CD4-positive, alpha-beta T cell (primary cell): ENCODE measurements around the gene TVP23A. TPM values are rescaled to one million over a fixed set of nuclear protein-coding genes. Genes with fewer than 3 reads are reported as not detected.

Experiments used
- ATAC-seq: fragments of 200-7000 bp; cut with Tn5 transposase; one replicate; pipeline ENCODE4 v1.10.0; 2022; ENCODE audit warnings: mild to moderate bottlenecking; ENCODE audit not compliant: poor library complexity
- CTCF ChIA-PET: fragments of 350-600 bp; sonication (Branson Sonifier 250); formaldehyde crosslinking; loops from one replicate; lab custom pipeline; 2021; ENCODE audit warnings: antibody characterized with exemption, inconsistent platforms; lab: Charles Lee
- POLR2A ChIA-PET: fragments of 350-600 bp; sonication (Branson Sonifier 250); formaldehyde crosslinking; loops from one replicate; lab custom pipeline; 2021; ENCODE audit warnings: antibody characterized with exemption, inconsistent platforms; lab: Charles Lee
- DNase-seq, 14 experiments: peaks; one replicate each; pipeline ENCODE4 v3.0.0-alpha.2; 2013 to 2020; ENCODE audit warnings: mixed read lengths in 2 of 14
- H3K27ac ChIP-seq, 2 donors: one replicate each; pipeline versions ENCODE4 v1.5.1 to v1.7.0; 2013; ENCODE audit warnings: low read length in 2 of 2, low read depth in 1 of 2, mild to moderate bottlenecking in 1 of 2
- H3K27me3 ChIP-seq, 2 experiments: 1 replicate in 1 of 2; 2 replicates in 1 of 2; pipeline versions ENCODE4 v1.6.1 to v1.7.0; 2013; ENCODE audit warnings: low read length in 2 of 2, control low read depth in 1 of 2, mild to moderate bottlenecking in 1 of 2, moderate library complexity in 1 of 2; ENCODE audit not compliant: insufficient read depth in 2 of 2, control insufficient read depth in 1 of 2
- H3K36me3 ChIP-seq: one replicate; pipeline ENCODE4 v1.6.1; 2013; ENCODE audit warnings: low read length, control low read depth; ENCODE audit not compliant: insufficient read depth
- H3K4me1 ChIP-seq: one replicate; pipeline ENCODE4 v1.6.1; 2013; ENCODE audit warnings: low read length, control low read depth; ENCODE audit not compliant: insufficient read depth
- H3K4me3 ChIP-seq: one replicate; pipeline ENCODE4 v1.5.1; 2013; ENCODE audit warnings: mild to moderate bottlenecking, low read length, moderate library complexity
- H3K9me3 ChIP-seq, 2 experiments: 1 replicate in 1 of 2; 2 replicates in 1 of 2; pipeline versions ENCODE4 v1.6.1 to v1.7.0; 2013; ENCODE audit warnings: low read length in 2 of 2, mild to moderate bottlenecking in 2 of 2, control low read depth in 1 of 2, moderate library complexity in 1 of 2; ENCODE audit not compliant: control insufficient read depth in 1 of 2, insufficient read depth in 1 of 2
- H3K27ac Mint-ChIP-seq: one replicate; pipeline ENCODE4 v1.8.0; 2020; ENCODE audit warnings: mixed read lengths
- H3K27me3 Mint-ChIP-seq: one replicate; pipeline ENCODE4 v1.8.0; 2021; ENCODE audit warnings: mixed read lengths
- H3K36me3 Mint-ChIP-seq: one replicate; pipeline ENCODE4 v1.8.0; 2021; ENCODE audit warnings: low read depth, mixed read lengths
- H3K4me1 Mint-ChIP-seq: one replicate; pipeline ENCODE4 v1.8.0; 2021; ENCODE audit warnings: low read depth, mixed read lengths
- H3K4me3 Mint-ChIP-seq: one replicate; pipeline ENCODE4 v1.8.0; 2020; ENCODE audit warnings: mild to moderate bottlenecking, mixed read lengths
- H3K9me3 Mint-ChIP-seq: one replicate; pipeline ENCODE4 v1.8.0; 2020; ENCODE audit warnings: mixed read lengths
- intact Hi-C, 2 experiments: fragments of 100-400 bp; cut with DNase I in 1 of 2; cut with micrococcal nuclease in 1 of 2; formaldehyde crosslinking; loops; one replicate each; pipeline versions ENCODE4 v1.15.1 to v1.9.0; 2023 to 2025; cut with DNase I, micrococcal nuclease
- total RNA-seq, 174 experiments: library from RNA in 2 of 174; stranded (reverse) in 2 of 174; gene quantifications; one replicate each; pipeline ENCODE4 v1.2.3 and lab custom pipeline; 2021 to 2026
- TF ChIP-seq, protein P1 (sequence below): fragments of 200-600 bp; IDR thresholded peaks from one replicate; pipeline ENCODE4 v1.8.0; 2022; ENCODE audit warnings: antibody characterized with exemption, mild to moderate bottlenecking

TVP23A gene
- total RNA-seq, 2 experiments from 2014 or later: not detected

DNA sequence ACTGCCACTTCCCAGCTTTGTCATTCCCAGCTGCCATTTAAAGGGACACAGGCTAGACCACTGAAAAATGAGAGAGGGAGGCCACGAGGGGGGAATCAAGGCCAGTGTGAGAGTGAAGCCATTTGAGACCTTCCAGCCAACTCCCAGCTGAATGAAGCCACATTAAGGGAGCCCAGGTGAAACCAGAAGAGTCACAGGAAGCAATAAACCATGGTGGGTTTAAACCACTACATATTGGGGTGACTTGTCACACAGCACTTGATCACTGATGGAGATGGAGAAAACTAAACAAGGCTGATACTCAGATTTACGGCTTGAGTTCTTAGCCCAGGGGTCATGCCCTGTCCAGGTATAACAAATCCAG, 77.8 kb downstream of the TVP23A start:
- ATAC-seq (no peak), DNase-seq (no peak)
- Histone ChIP-seq H3K9me3 (no peaks in the 10 kb centered on the region), H3K4me3 (no peak overlapping the region), H3K4me1 (peaks cover 36% of the 10 kb centered on the region), H3K36me3 (no peaks in the 10 kb centered on the region), H3K27me3 (no peaks in the 10 kb centered on the region), H3K27ac (no peak overlapping the region)
- TF ChIP-seq, protein P1, sequence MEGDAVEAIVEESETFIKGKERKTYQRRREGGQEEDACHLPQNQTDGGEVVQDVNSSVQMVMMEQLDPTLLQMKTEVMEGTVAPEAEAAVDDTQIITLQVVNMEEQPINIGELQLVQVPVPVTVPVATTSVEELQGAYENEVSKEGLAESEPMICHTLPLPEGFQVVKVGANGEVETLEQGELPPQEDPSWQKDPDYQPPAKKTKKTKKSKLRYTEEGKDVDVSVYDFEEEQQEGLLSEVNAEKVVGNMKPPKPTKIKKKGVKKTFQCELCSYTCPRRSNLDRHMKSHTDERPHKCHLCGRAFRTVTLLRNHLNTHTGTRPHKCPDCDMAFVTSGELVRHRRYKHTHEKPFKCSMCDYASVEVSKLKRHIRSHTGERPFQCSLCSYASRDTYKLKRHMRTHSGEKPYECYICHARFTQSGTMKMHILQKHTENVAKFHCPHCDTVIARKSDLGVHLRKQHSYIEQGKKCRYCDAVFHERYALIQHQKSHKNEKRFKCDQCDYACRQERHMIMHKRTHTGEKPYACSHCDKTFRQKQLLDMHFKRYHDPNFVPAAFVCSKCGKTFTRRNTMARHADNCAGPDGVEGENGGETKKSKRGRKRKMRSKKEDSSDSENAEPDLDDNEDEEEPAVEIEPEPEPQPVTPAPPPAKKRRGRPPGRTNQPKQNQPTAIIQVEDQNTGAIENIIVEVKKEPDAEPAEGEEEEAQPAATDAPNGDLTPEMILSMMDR: no peak
- ChIA-PET CTCF (no interaction called here), POLR2A (interaction anchor here (0.6 kb wide), 1 partner anchor 432 kb away, joined by 3 read pairs; no protein-coding TSS in a partner anchor)
- Mint-ChIP-seq H3K4me3 (no peak overlapping the region), H3K27ac (no peak overlapping the region), H3K4me1 (peaks cover 31% of the 10 kb centered on the region), H3K36me3 (peaks cover 18% of the 10 kb centered on the region), H3K9me3 (no peaks in the 10 kb centered on the region), H3K27me3 (no peaks in the 10 kb centered on the region)
- intact Hi-C loops: loop anchor here (2.0 to 10.0 kb wide), 5 partner anchors 204 to 1946 kb away; partner anchors contain the start of genes ATF7IP2 (in 1 of the 2), CARHSP1 (in 1 of the 2), CLEC16A (in 1 of the 2) and DEXI (in 1 of the 2)

DNA sequence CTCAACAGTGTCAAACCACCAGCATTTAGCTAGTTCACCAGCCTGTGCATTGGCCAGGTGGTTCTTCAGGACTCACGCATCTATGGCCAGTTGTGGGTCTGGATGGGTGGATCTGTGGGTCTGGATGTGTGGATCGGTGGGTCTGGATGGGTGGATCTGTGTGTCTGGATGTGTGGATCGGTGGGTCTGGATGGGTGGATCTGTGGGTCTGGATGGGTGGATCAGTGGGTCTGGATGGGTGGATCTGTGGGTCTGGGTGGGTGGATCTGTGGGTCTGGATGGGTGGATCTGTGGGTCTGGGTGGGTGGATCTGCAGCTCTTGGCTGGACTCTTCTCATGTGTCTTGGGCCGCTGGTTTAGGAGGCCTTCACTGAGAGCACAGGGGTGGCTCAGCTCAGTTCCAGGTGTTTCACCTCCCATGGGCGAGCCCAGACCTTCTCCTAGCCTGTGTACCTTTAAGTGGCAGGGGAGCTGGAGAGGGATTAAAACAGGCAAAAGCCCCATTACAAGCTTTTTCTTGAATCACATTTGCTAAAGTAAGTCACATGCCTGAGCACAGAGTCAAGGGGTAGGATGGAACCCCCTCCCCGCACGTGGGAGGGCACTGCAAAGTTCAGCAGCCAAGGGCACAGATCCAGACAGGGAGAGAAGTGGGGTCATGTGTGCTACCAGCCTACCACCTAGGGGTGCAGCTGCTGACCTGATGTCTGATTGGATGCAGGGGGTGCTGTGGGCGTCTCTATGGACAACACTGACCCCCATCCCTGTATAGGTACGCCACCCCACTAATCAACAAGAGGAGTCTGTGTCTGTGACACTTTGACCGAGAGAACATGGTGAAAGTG, 78.4 kb downstream of the TVP23A start:
- Histone ChIP-seq H3K27me3 (no peaks in the 10 kb centered on the region), H3K36me3 (no peaks in the 10 kb centered on the region), H3K4me1 (peaks cover 33% of the 10 kb centered on the region), H3K27ac (no peak overlapping the region), H3K9me3 (no peaks in the 10 kb centered on the region), H3K4me3 (no peak overlapping the region)
- Mint-ChIP-seq H3K27me3 (no peaks in the 10 kb centered on the region), H3K4me1 (peaks cover 25% of the 10 kb centered on the region), H3K9me3 (no peaks in the 10 kb centered on the region), H3K4me3 (no peak overlapping the region), H3K36me3 (peaks cover 12% of the 10 kb centered on the region), H3K27ac (no peak overlapping the region)
- ATAC-seq: no peak
- POLR2A ChIA-PET: interaction anchor here (0.6 kb wide), 1 partner anchor 432 kb away, joined by 3 read pairs; no protein-coding TSS in a partner anchor
- CTCF ChIA-PET: no interaction called here
- intact Hi-C loops: loop anchor here (2.0 to 10.0 kb wide), 5 partner anchors 205 to 1945 kb away; partner anchors contain the start of genes ATF7IP2 (in 1 of the 2), CARHSP1 (in 1 of the 2), CLEC16A (in 1 of the 2) and DEXI (in 1 of the 2)
- TF ChIP-seq, protein P1: no peak
- no peak for DNase-seq

DNA sequence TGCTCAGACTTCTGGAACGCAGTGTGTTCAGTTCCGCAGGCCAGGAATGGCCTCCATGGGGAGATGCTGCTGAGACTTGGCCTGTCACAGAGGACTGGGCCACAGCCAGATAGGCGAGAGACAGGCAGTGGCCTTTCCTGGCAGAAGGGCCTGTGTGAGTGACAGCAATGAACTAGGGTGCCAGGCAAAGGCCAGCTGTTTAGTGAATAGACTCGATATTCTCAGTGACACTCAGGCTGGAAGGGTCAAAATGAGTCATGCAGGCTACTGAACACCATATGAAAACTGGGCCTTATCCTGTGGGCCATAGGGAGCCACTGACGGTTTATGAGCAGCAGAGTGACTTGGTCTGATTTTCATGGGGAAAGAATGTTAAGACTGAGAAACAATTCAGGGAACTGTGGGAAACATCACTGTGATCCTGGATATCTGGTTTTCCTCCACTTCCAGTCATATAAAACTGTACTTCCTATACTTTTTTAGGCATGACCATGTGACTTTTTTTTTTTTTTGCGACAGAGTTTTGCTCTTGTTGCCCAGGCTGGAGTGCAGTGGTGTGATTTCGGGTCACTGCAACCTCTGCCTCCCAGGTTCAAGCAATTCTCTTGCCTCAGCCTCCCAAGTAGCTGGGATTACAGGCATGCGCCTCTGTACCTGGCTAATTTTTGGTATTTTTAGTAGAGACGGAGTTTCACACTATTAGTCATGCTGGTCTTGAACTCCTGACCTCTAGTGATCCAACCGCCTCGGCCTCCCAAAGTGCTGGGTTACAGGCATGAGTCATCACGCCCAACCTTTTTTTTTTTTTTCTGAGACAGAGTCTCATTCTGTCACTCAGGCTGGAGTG, 80.1 kb downstream of the TVP23A start:
- no peaks in the 10 kb centered on the region for H3K9me3 Mint-ChIP-seq
- peak in 5 of 14 experiments; percentile 22 to 73 (median 41) for DNase-seq
- TF ChIP-seq, protein P1: no peak
- no peak overlapping the region for H3K27ac Mint-ChIP-seq
- Histone ChIP-seq H3K27ac (no peak overlapping the region), H3K27me3 (no peaks in the 10 kb centered on the region), H3K36me3 (no peaks in the 10 kb centered on the region), H3K4me1 (peaks cover 19% of the 10 kb centered on the region), H3K9me3 (no peaks in the 10 kb centered on the region), H3K4me3 (no peak overlapping the region)
- H3K4me3 Mint-ChIP-seq: no peak overlapping the region
- no peaks in the 10 kb centered on the region for H3K27me3 Mint-ChIP-seq
- intact Hi-C loops: no loop called here
- ChIA-PET POLR2A (no interaction called here), CTCF (interaction anchor here (1.1 kb wide), 1 partner anchor 181 kb away, joined by 5 read pairs; no protein-coding TSS in a partner anchor)
- no peak for ATAC-seq
- H3K36me3 Mint-ChIP-seq: peaks cover under 1% of the 10 kb centered on the region
- H3K4me1 Mint-ChIP-seq: peaks cover 12% of the 10 kb centered on the region
